Neural crest cell (in vitro differentiated cells): ENCODE results near the gene RPS6KA1. TPM values are rescaled to one million over a fixed set of nuclear protein-coding genes. Genes with fewer than 3 reads are reported as not detected.
A peak's percentile ranks its signal among the peaks of the same experiment; 100 is the strongest.

ENCODE experiments used
- DNase-seq: peaks from one replicate; pipeline ENCODE4 v3.0.0; 2021; ENCODE audit warnings: low read depth, mixed read lengths, low spot score
- H3K27ac Mint-ChIP-seq: one replicate; pipeline ENCODE4 v1.8.0; 2021; ENCODE audit warnings: mild to moderate bottlenecking, mixed read lengths; ENCODE audit not compliant: unreplicated experiment
- H3K27me3 Mint-ChIP-seq: 2 replicates; pipeline ENCODE4 v1.8.0; 2021; ENCODE audit warnings: low read depth, mild to moderate bottlenecking, mixed read lengths
- H3K36me3 Mint-ChIP-seq: 2 replicates; pipeline ENCODE4 v1.8.0; 2021; ENCODE audit warnings: low read depth, mild to moderate bottlenecking, mixed read lengths
- H3K4me1 Mint-ChIP-seq: 2 replicates; pipeline ENCODE4 v1.8.0; 2021; ENCODE audit warnings: mixed read lengths
- H3K4me3 Mint-ChIP-seq: one replicate; pipeline ENCODE4 v1.8.0; 2021; ENCODE audit warnings: mild to moderate bottlenecking, mixed read lengths
- H3K9me3 Mint-ChIP-seq: 2 replicates; pipeline ENCODE4 v1.8.0; 2021; ENCODE audit warnings: mixed read lengths
- CTCF ChIP-seq: fragments of 200-600 bp; sonication (generic); conservative IDR thresholded peaks from 2 replicates; pipeline ENCODE4 v1.5.0; 2021; ENCODE audit warnings: antibody characterized with exemption, mild to moderate bottlenecking
- total RNA-seq: library from RNA; stranded (reverse); gene quantifications from 2 replicates; pipeline ENCODE4 v1.2.1, GENCODE V29; 2021

The RPS6KA1 gene
- total RNA-seq, 1 donor from 2014 or later = 41.6 TPM

GRCh38 chr1:26553942-26554682 is 24.6 kb downstream of the RPS6KA1 start:
- H3K4me1 Mint-ChIP-seq = peaks cover 38% of the 10 kb centered on the region
- H3K27ac Mint-ChIP-seq = no peak overlapping the region
- peaks cover 3% of the 10 kb centered on the region for H3K36me3 Mint-ChIP-seq
- no peak for DNase-seq
- H3K4me3 Mint-ChIP-seq = no peak overlapping the region
- no peaks in the 10 kb centered on the region for H3K27me3 Mint-ChIP-seq
- H3K9me3 Mint-ChIP-seq = no peaks in the 10 kb centered on the region
- no peak for TF ChIP-seq CTCF

GRCh38 chr1:26554781-26555180 is 25.2 kb downstream of the RPS6KA1 start:
- peak overlapping the region; percentile 91 for H3K27ac Mint-ChIP-seq
- peak overlapping the region; percentile 58 for H3K4me3 Mint-ChIP-seq

GRCh38 chr1:26555550-26555981 is 26.0 kb downstream of the RPS6KA1 start:
- no peaks in the 10 kb centered on the region for H3K9me3 Mint-ChIP-seq
- peaks cover 38% of the 10 kb centered on the region for H3K4me1 Mint-ChIP-seq
- TF ChIP-seq CTCF = no peak
- H3K27me3 Mint-ChIP-seq = no peaks in the 10 kb centered on the region
- peak; percentile 59 for DNase-seq
- peaks cover 3% of the 10 kb centered on the region for H3K36me3 Mint-ChIP-seq
- peak overlapping the region; percentile 58 for H3K4me3 Mint-ChIP-seq
- peak overlapping the region; percentile 91 for H3K27ac Mint-ChIP-seq

More at GRCh38 chr1:26554781-26555180, 25.2 kb downstream of the RPS6KA1 start:
- H3K4me1 Mint-ChIP-seq = peaks cover 38% of the 10 kb centered on the region
- H3K36me3 Mint-ChIP-seq = peaks cover 3% of the 10 kb centered on the region
- H3K9me3 Mint-ChIP-seq = no peaks in the 10 kb centered on the region
- no peaks in the 10 kb centered on the region for H3K27me3 Mint-ChIP-seq
- peak; percentile 15 for DNase-seq
- TF ChIP-seq CTCF = no peak

GRCh38 chr1:26556111-26556510 is 26.6 kb downstream of the RPS6KA1 start:
- Mint-ChIP-seq H3K27ac (peak overlapping the region; percentile 91), H3K9me3 (no peaks in the 10 kb centered on the region), H3K36me3 (peaks cover 3% of the 10 kb centered on the region), H3K4me3 (peak overlapping the region; percentile 58), H3K4me1 (peaks cover 38% of the 10 kb centered on the region), H3K27me3 (no peaks in the 10 kb centered on the region)
- no peak for DNase-seq
- no peak for TF ChIP-seq CTCF

GRCh38 chr1:26557008-26557407 is 27.4 kb downstream of the RPS6KA1 start:
- H3K9me3 Mint-ChIP-seq = no peaks in the 10 kb centered on the region
- DNase-seq = no peak
- H3K27me3 Mint-ChIP-seq = no peaks in the 10 kb centered on the region
- TF ChIP-seq CTCF = no peak
- peaks cover 38% of the 10 kb centered on the region for H3K4me1 Mint-ChIP-seq
- peak overlapping the region; percentile 34 for H3K4me3 Mint-ChIP-seq
- H3K36me3 Mint-ChIP-seq = peaks cover 7% of the 10 kb centered on the region
- H3K27ac Mint-ChIP-seq = peak overlapping the region; percentile 88
